CD14-positive monocyte (primary cell): Measurements from ENCODE around the gene CROT. TPM values are rescaled to one million over a fixed set of nuclear protein-coding genes. Genes with fewer than 3 reads are reported as not detected.
A peak's percentile ranks its signal among the peaks of the same experiment; 100 is the strongest.
"Not testable (repeated sequence)": the region's sequence is repeated elsewhere in the genome, so short reads cannot be mapped to it uniquely, and the experiment has no call there.

ENCODE experiments used
- DNase-seq, 3 donors: peaks; one replicate each; pipeline ENCODE4 v3.0.0-alpha.2; 2011 to 2022
- H2AFZ ChIP-seq: 2 replicates; pipeline ENCODE4 v1.6.0; 2012; ENCODE audit warnings: mild to moderate bottlenecking, low read depth, low read length, inconsistent platforms; ENCODE audit not compliant: insufficient read depth, poor library complexity, severe bottlenecking
- H3K27ac ChIP-seq, 2 donors: 1 replicate in 1 of 2; 2 replicates in 1 of 2; pipeline ENCODE4 v1.5.1; 2012 to 2013; ENCODE audit warnings: low read length in 2 of 2, control low read depth in 1 of 2, inconsistent platforms in 1 of 2, low read depth in 1 of 2, mild to moderate bottlenecking in 1 of 2
- H3K27me3 ChIP-seq, 2 donors: one replicate each; pipeline versions ENCODE4 v1.6.0 to v1.6.1; 2011 to 2013; ENCODE audit warnings: low read length in 2 of 2; ENCODE audit not compliant: control insufficient read depth in 2 of 2, insufficient read depth in 2 of 2
- H3K36me3 ChIP-seq, 2 donors: replicated peaks in 1 of 2; 1 replicate in 1 of 2; 2 replicates in 1 of 2; pipeline versions ENCODE4 v1.5.1 to v1.6.1; 2012 to 2013; ENCODE audit warnings: low read length in 2 of 2, control low read depth in 1 of 2, inconsistent platforms in 1 of 2, mild to moderate bottlenecking in 1 of 2; ENCODE audit not compliant: insufficient read depth in 2 of 2, control insufficient read depth in 1 of 2
- H3K4me1 ChIP-seq, 2 donors: 1 replicate in 1 of 2; 2 replicates in 1 of 2; pipeline versions ENCODE4 v1.5.1 to v1.6.1; 2012 to 2013; ENCODE audit warnings: low read length in 2 of 2, control low read depth in 1 of 2, inconsistent platforms in 1 of 2, mild to moderate bottlenecking in 1 of 2, moderate library complexity in 1 of 2; ENCODE audit not compliant: insufficient read depth in 2 of 2, control insufficient read depth in 1 of 2
- H3K4me2 ChIP-seq: replicated peaks from 2 replicates; pipeline ENCODE3; 2012; ENCODE audit warnings: low read length, moderate library complexity, mild to moderate bottlenecking; ENCODE audit not compliant: poor library complexity, severe bottlenecking; ENCODE audit errors: extremely low read depth
- H3K4me3 ChIP-seq, 3 experiments: fragments of 200-600 bp in 1 of 3; sonication (generic) in 1 of 3; replicated peaks in 1 of 3; 1 replicate in 2 of 3; 2 replicates in 1 of 3; pipeline ENCODE4 v1.5.1; 2011 to 2013; ENCODE audit warnings: low read length in 3 of 3, mild to moderate bottlenecking in 3 of 3, control low read depth in 2 of 3, low read depth in 2 of 3, inconsistent platforms in 1 of 3, moderate library complexity in 1 of 3
- H3K79me2 ChIP-seq: 2 replicates; pipeline ENCODE4 v1.6.0; 2012; ENCODE audit warnings: mild to moderate bottlenecking, control low read depth, inconsistent platforms, low read length, moderate library complexity; ENCODE audit not compliant: insufficient read depth
- H3K9ac ChIP-seq: 2 replicates; pipeline ENCODE4 v1.6.0; 2017; ENCODE audit warnings: low read length, mild to moderate bottlenecking; ENCODE audit not compliant: insufficient read depth, poor library complexity, severe bottlenecking
- H3K9me3 ChIP-seq, 2 donors: replicated peaks in 1 of 2; 1 replicate in 1 of 2; 2 replicates in 1 of 2; pipeline versions ENCODE4 v1.5.1 to v1.6.1; 2012 to 2013; ENCODE audit warnings: low read length in 2 of 2, control low read depth in 1 of 2; ENCODE audit not compliant: control insufficient read depth in 1 of 2, insufficient read depth in 1 of 2
- H4K20me1 ChIP-seq: 2 replicates; pipeline ENCODE4 v1.6.0; 2012; ENCODE audit warnings: mild to moderate bottlenecking, low read length, control low read depth, moderate library complexity; ENCODE audit not compliant: insufficient read depth
- H3K27ac Mint-ChIP-seq, 7 donors: one replicate each; pipeline ENCODE4 v1.8.0; 2020; ENCODE audit warnings: mild to moderate bottlenecking in 7 of 7, mixed read lengths in 7 of 7, moderate library complexity in 6 of 7, inconsistent platforms in 2 of 7
- H3K27me3 Mint-ChIP-seq, 3 donors: one replicate each; pipeline ENCODE4 v1.8.0; 2021 to 2022; ENCODE audit warnings: low read depth in 3 of 3, mild to moderate bottlenecking in 3 of 3, mixed read lengths in 3 of 3, moderate library complexity in 3 of 3, inconsistent platforms in 1 of 3
- H3K36me3 Mint-ChIP-seq, 2 donors: one replicate each; pipeline ENCODE4 v1.8.0; 2020; ENCODE audit warnings: mixed read lengths in 2 of 2, inconsistent platforms in 1 of 2, mild to moderate bottlenecking in 1 of 2
- H3K4me1 Mint-ChIP-seq: one replicate; pipeline ENCODE4 v1.8.0; 2020; ENCODE audit warnings: mild to moderate bottlenecking, mixed read lengths
- H3K4me3 Mint-ChIP-seq, 2 donors: one replicate each; pipeline ENCODE4 v1.8.0; 2020; ENCODE audit warnings: mild to moderate bottlenecking in 2 of 2, mixed read lengths in 2 of 2, moderate library complexity in 1 of 2
- H3K9me3 Mint-ChIP-seq, 7 donors: one replicate each; pipeline ENCODE4 v1.8.0; 2020 to 2022; ENCODE audit warnings: mixed read lengths in 7 of 7, mild to moderate bottlenecking in 6 of 7, moderate library complexity in 6 of 7, inconsistent platforms in 2 of 7
- CTCF ChIP-seq: fragments of 200-600 bp; IDR thresholded peaks from one replicate; pipeline ENCODE4 v1.8.0; 2022; ENCODE audit warnings: antibody characterized with exemption, mild to moderate bottlenecking
- WGBS: methylation state at CpG from one replicate; pipeline ENCODE4 v1.1.5; 2013; ENCODE audit warnings: missing lambda C conversion rate; ENCODE audit not compliant: insufficient coverage; 5-methylcytosine and 5-hydroxymethylcytosine counted together
- intact Hi-C, 2 donors: fragments of 100-400 bp; cut with micrococcal nuclease; formaldehyde crosslinking; loops; one replicate each; pipeline versions ENCODE4 v1.15.0 to v1.15.1; 2023
- polyA plus RNA-seq, 3 donors: library from polyadenylated mRNA; depleted of rRNA in 1 of 3; unstranded in 2 of 3; stranded (reverse) in 1 of 3; fragments of 300-500 nt in 2 of 3; fragments of >200 nt in 1 of 3; fragmentation: Illumina TruSeq in 2 of 3; gene quantifications; 1 replicate in 2 of 3; 2 replicates in 1 of 3; pipeline ENCODE4 v1.2.3, GENCODE V29; 2012 to 2021

Gene CROT
- polyA plus RNA-seq, 3 donors: 1.1 to 2.2 (median 1.4) TPM

DNA sequence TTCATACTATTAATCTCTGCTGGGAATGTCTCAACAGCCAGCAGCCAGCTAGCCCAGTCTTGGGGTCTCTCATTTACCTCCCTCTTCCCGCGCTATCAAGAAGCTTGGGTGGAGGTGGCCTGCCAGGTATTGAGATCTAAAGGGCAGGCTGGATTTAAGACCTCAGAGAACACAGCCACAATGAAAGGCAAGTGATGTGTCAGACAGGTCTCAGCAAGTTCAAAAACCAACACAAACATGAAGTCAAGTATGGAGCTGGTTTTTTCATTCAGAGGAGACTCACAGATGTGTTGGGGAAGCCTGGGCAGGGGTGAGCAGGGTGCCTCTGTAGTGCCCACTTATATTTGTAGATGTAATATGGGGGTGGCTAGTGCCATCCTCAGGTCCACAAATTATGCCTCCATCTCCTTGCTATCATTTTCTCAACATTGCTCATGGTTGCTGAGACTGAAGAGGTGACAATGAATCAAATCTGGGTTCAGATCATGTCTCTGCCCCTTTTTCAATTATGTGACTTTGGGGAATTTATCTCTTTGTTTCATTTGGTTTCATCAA is 27.7 kb upstream of the CROT start:
- Histone ChIP-seq H4K20me1 (no peaks in the 10 kb centered on the region), H3K27me3 (no peaks in the 10 kb centered on the region), H3K4me1 (no peaks in the 10 kb centered on the region), H3K79me2 (no peaks in the 10 kb centered on the region), H3K4me3 (no peak overlapping the region), H3K4me2 (no peak overlapping the region), H3K9me3 (no peaks in the 10 kb centered on the region), H2AFZ (no peak overlapping the region), H3K27ac (no peak overlapping the region), H3K9ac (no peak overlapping the region), H3K36me3 (no peaks in the 10 kb centered on the region)
- Mint-ChIP-seq H3K27me3 (peaks cover 0 to 2% (median 0%) of the 10 kb centered on the region in 3 donors), H3K4me1 (no peaks in the 10 kb centered on the region), H3K36me3 (no peaks in the 10 kb centered on the region), H3K27ac (no peak overlapping the region), H3K4me3 (no peak overlapping the region), H3K9me3 (peaks cover 0 to 11% (median 7%) of the 10 kb centered on the region in 7 donors)
- no peak for DNase-seq
- intact Hi-C loops: loop anchor here (10.0 kb wide), 2 partner anchors 247 to 567 kb away; no protein-coding TSS in a partner anchor
- no CpG with 5 or more reads among the region's 2 CpGs for WGBS
- no peak for TF ChIP-seq CTCF

- no peak overlapping the region for H3K4me2 ChIP-seq
- H3K36me3 ChIP-seq: no peaks in the 10 kb centered on the region
- H3K9ac ChIP-seq: no peak overlapping the region
- no peak overlapping the region for H3K4me3 Mint-ChIP-seq
- H3K4me3 ChIP-seq: no peak overlapping the region
- 100% methylated on average over 1 of the region's 1 CpG for WGBS
- peaks cover 0 to 3% of the 10 kb centered on the region in 2 donors for H3K36me3 Mint-ChIP-seq
- peaks cover 0 to 2% (median 0%) of the 10 kb centered on the region in 3 donors for H3K27me3 Mint-ChIP-seq
- intact Hi-C loops: loop anchor here (10.0 kb wide), 2 partner anchors 246 to 566 kb away; no protein-coding TSS in a partner anchor
- H3K27me3 ChIP-seq: no peaks in the 10 kb centered on the region
- no peaks in the 10 kb centered on the region for H3K4me1 Mint-ChIP-seq
- H3K27ac Mint-ChIP-seq: no peak overlapping the region
- H3K4me1 ChIP-seq: no peaks in the 10 kb centered on the region
- DNase-seq: no peak
- peaks cover 0 to 7% of the 10 kb centered on the region in 2 donors for H3K9me3 ChIP-seq
- no peak for TF ChIP-seq CTCF
- H2AFZ ChIP-seq: no peak overlapping the region
- H4K20me1 ChIP-seq: no peaks in the 10 kb centered on the region
- peaks cover 2 to 15% (median 10%) of the 10 kb centered on the region in 7 donors for H3K9me3 Mint-ChIP-seq
- no peak overlapping the region for H3K27ac ChIP-seq
- H3K79me2 ChIP-seq: no peaks in the 10 kb centered on the region
Observed at GRCh38 chr7:87318741-87319140, 26.7 kb upstream of the CROT start.

DNA sequence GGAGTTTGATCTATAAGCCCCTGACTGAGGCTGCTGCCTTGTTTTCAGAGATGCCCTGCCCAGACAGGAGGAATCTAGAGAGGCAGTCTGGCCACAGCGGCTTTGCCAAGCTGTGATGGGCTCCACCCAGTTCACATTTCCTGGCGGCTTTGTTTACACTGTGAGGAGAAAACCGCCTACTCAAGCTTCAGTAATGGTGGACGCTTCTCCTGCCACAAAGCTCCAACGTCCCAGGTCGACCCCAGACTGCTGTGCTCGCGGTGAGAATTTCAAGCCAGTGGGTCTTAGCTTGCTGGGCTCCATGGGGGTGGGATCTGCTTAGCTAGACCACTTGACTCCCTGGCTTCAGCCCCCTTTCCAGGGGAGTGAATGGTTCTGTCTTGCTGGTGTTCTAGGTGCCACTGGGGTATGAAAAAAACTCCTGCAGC is 26.3 kb upstream of the CROT start:
- H3K4me2 ChIP-seq, H3K27me3 Mint-ChIP-seq, H3K9ac ChIP-seq: not testable (repeated sequence)

More for the DNA sequence above, 26.3 kb upstream of the CROT start:
- not testable (repeated sequence) for H3K27ac ChIP-seq, DNase-seq, H3K4me1 Mint-ChIP-seq, H4K20me1 ChIP-seq, H3K9me3 ChIP-seq, H3K36me3 Mint-ChIP-seq, H3K79me2 ChIP-seq, H2AFZ ChIP-seq, H3K4me1 ChIP-seq, H3K27me3 ChIP-seq, H3K36me3 ChIP-seq
- Mint-ChIP-seq H3K27ac (peak overlapping the region in 2 of 7 donors; percentile 35 to 67), H3K9me3 (peaks cover 2 to 15% (median 10%) of the 10 kb centered on the region in 7 donors), H3K4me3 (peak overlapping the region in 1 of 2 donors; percentile 43)
- WGBS: 84% methylated on average over 8 of the region's 8 CpGs
- intact Hi-C loops: loop anchor here (10.0 kb wide), 2 partner anchors 246 to 566 kb away; no protein-coding TSS in a partner anchor
- peak overlapping the region in 1 of 3 experiments; percentile 32 for H3K4me3 ChIP-seq
